Measurements from ENCODE around the gene MYH10. TPM values are rescaled to one million over a fixed set of nuclear protein-coding genes. Genes with fewer than 3 reads are reported as not detected.

MYH10 gene
- total RNA-seq, 1 donor from 2014 or later: 83.3 TPM

GRCh38 chr17:8647956-8648355 lies 17.4 kb upstream of the MYH10 start:
- no peaks in the 10 kb centered on the region for H3K36me3 ChIP-seq
- no peaks in the 10 kb centered on the region for H3K9me3 ChIP-seq
- intact Hi-C loops (cut with DNase I): no loop called here
- DNase-seq (no peak), ATAC-seq (no peak)
- H3K27me3 ChIP-seq (ENCODE audit: low read depth): peaks cover 4% of the 10 kb centered on the region
- TF ChIP-seq, protein P1, sequence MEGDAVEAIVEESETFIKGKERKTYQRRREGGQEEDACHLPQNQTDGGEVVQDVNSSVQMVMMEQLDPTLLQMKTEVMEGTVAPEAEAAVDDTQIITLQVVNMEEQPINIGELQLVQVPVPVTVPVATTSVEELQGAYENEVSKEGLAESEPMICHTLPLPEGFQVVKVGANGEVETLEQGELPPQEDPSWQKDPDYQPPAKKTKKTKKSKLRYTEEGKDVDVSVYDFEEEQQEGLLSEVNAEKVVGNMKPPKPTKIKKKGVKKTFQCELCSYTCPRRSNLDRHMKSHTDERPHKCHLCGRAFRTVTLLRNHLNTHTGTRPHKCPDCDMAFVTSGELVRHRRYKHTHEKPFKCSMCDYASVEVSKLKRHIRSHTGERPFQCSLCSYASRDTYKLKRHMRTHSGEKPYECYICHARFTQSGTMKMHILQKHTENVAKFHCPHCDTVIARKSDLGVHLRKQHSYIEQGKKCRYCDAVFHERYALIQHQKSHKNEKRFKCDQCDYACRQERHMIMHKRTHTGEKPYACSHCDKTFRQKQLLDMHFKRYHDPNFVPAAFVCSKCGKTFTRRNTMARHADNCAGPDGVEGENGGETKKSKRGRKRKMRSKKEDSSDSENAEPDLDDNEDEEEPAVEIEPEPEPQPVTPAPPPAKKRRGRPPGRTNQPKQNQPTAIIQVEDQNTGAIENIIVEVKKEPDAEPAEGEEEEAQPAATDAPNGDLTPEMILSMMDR (IDR thresholded peaks at IDR 0.05): no peak
- no peaks in the 10 kb centered on the region for H3K4me1 ChIP-seq
- no peak overlapping the region for H3K4me3 ChIP-seq
- H3K27ac ChIP-seq: no peak overlapping the region

DNA sequence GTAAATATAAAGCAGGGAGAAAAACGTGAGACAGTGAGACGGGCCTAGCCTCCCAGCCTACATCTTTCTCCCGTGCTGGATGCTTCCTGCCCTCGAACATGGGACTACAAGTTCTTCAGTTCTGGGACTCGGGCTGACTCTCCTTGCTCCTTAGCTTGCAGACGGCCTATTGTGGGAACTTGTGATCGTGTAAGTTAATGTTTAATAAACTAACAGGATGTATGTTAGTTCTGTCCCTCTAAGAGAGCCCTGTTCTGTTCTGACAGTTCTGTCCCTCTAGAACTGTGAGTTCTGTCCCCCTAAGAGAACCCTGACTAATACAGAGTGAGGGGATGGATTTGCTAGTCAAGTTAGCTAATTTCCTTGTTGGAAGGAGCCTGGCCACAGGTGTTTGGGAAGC lies 16.7 kb upstream of the MYH10 start:
- Histone ChIP-seq H3K4me3 (no peak overlapping the region), H3K36me3 (no peaks in the 10 kb centered on the region), H3K4me1 (no peaks in the 10 kb centered on the region), H3K9me3 (no peaks in the 10 kb centered on the region), H3K27ac (no peak overlapping the region), H3K27me3 (ENCODE audit: low read depth) (peaks cover under 1% of the 10 kb centered on the region)
- DNase-seq: no peak
- intact Hi-C loops (cut with DNase I): no loop called here
- TF ChIP-seq, protein P1 (IDR thresholded peaks at IDR 0.05): no peak
- ATAC-seq: no peak

GRCh38 chr17:8644507-8644902 lies 14.0 kb upstream of the MYH10 start:
- TF ChIP-seq, protein P1 (IDR thresholded peaks at IDR 0.05): no peak
- Histone ChIP-seq H3K36me3 (no peaks in the 10 kb centered on the region), H3K27ac (no peak overlapping the region), H3K4me1 (no peaks in the 10 kb centered on the region), H3K27me3 (ENCODE audit: low read depth) (no peaks in the 10 kb centered on the region), H3K4me3 (no peak overlapping the region), H3K9me3 (no peaks in the 10 kb centered on the region)
- DNase-seq (no peak), ATAC-seq (no peak)
- intact Hi-C loops (cut with DNase I): no loop called here

DNA sequence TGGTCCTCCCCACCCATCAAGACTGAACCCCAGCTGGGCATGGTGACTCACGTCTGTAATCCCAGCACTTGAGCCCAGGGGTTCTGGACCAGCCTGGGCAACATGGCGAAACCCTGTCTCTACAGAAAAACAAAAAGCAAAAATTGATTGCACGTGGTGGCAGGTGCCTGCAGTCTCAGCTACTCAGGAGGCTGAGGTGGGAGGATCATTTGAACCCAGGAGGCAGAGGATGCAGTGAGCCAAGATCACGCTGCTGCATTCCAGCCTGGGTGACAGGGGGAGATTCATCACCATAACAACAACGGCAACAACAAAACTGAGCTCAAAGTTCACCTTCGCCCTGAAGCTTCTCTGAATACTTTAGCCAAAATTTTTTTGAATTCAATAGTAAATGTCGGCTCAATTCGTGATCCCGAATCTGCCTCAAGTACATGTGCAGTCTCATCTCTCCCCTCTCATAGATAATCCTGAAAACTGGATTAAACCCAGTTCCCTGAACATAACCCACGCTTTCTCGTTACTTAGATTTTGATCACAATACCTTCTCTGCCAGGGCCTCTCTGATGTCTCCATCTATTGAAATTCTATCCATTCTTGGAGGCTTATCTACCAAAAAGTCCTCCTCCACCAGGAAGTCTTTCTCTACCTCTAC lies 13.5 kb upstream of the MYH10 start:
- H3K9me3 ChIP-seq: no peaks in the 10 kb centered on the region
- H3K4me1 ChIP-seq: no peaks in the 10 kb centered on the region
- H3K4me3 ChIP-seq: no peak overlapping the region
- no peaks in the 10 kb centered on the region for H3K36me3 ChIP-seq
- no peaks in the 10 kb centered on the region for H3K27me3 ChIP-seq (ENCODE audit: low read depth)
- TF ChIP-seq, protein P1 (IDR thresholded peaks at IDR 0.05): no peak
- no peak for DNase-seq
- ATAC-seq: no peak
- no peak overlapping the region for H3K27ac ChIP-seq
- intact Hi-C loops (cut with DNase I): no loop called here

GRCh38 chr17:8639709-8640108 lies 9.2 kb upstream of the MYH10 start:
- ATAC-seq (no peak), DNase-seq (no peak)
- no peak overlapping the region for H3K27ac ChIP-seq
- no peaks in the 10 kb centered on the region for H3K9me3 ChIP-seq
- H3K4me1 ChIP-seq: no peaks in the 10 kb centered on the region
- H3K36me3 ChIP-seq: no peaks in the 10 kb centered on the region
- H3K4me3 ChIP-seq: no peak overlapping the region
- peaks cover 4% of the 10 kb centered on the region for H3K27me3 ChIP-seq (ENCODE audit: low read depth)
- intact Hi-C loops (cut with DNase I): no loop called here
- TF ChIP-seq, protein P1 (IDR thresholded peaks at IDR 0.05): no peak

Data from lower lobe of right lung (tissue), 2 donors.